GM12873 (cell line): ENCODE data around the gene ATP5ME.

Source experiments
- TF ChIP-seq, protein P1 (sequence below): IDR thresholded peaks from 2 replicates; pipeline ENCODE4 v1.5.1; 2012; ENCODE audit warnings: low read depth, mild to moderate bottlenecking, moderate library complexity, low read length, control low read depth; ENCODE audit not compliant: insufficient read depth; ENCODE audit errors: missing control alignments

The ATP5ME gene

DNA sequence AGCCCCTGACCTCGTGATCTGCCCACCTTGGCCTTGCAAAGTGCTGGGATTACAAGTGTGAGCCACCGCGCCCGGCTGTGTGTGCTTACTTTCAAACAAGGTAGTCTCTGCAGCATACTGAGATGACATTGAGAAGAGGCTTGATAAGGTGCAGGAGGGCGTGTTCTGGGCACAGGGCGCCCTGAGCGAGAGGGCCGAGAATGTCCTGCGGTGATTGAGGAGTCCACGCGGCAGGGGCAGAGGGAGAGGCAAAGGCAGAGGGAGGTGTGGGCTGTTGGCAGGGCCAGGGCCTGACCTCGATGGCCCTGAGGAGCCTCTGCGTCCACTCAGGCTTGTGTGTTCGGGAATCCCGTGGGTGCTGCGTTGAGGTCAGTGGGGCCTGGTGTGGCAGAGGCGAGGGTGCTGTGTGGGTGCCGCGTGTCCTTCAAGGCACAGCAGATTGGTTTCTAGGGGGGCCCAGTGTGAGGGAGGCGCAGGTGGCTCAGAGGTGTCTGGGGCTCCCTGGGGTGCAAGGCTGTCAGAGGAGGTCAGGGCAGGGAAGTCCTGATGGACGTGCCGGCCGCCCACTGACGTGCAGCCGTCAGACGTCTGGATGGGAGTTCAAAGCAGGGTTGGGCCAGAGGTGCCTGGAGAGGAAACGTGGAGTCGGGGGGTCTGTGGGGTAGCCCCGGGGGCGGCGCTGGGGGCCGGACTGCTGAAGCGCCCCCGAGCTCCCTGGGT lies 43.7 kb upstream of the ATP5ME start:
- TF ChIP-seq, protein P1, sequence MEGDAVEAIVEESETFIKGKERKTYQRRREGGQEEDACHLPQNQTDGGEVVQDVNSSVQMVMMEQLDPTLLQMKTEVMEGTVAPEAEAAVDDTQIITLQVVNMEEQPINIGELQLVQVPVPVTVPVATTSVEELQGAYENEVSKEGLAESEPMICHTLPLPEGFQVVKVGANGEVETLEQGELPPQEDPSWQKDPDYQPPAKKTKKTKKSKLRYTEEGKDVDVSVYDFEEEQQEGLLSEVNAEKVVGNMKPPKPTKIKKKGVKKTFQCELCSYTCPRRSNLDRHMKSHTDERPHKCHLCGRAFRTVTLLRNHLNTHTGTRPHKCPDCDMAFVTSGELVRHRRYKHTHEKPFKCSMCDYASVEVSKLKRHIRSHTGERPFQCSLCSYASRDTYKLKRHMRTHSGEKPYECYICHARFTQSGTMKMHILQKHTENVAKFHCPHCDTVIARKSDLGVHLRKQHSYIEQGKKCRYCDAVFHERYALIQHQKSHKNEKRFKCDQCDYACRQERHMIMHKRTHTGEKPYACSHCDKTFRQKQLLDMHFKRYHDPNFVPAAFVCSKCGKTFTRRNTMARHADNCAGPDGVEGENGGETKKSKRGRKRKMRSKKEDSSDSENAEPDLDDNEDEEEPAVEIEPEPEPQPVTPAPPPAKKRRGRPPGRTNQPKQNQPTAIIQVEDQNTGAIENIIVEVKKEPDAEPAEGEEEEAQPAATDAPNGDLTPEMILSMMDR: no peak

DNA sequence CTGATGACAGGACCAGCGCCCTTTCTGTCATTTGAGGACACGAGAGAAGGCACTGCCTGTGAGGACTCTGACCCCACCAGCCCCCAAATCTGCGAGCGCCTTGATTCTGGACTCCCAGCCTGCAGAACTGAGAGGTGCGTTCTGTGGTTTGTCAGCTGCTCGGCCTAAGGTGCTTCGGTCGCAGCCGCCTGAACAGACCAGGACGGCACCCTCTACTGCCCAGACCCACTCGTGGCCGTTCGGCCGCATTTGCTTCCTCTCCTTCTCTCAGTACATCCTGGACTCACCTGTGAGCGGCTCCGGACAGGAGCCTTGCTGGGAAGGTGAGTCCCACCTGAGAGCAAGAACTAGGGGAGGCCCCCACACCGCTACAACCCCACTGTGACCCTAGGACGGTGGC lies 40.0 kb upstream of the ATP5ME start:
- TF ChIP-seq, protein P1: no peak

DNA sequence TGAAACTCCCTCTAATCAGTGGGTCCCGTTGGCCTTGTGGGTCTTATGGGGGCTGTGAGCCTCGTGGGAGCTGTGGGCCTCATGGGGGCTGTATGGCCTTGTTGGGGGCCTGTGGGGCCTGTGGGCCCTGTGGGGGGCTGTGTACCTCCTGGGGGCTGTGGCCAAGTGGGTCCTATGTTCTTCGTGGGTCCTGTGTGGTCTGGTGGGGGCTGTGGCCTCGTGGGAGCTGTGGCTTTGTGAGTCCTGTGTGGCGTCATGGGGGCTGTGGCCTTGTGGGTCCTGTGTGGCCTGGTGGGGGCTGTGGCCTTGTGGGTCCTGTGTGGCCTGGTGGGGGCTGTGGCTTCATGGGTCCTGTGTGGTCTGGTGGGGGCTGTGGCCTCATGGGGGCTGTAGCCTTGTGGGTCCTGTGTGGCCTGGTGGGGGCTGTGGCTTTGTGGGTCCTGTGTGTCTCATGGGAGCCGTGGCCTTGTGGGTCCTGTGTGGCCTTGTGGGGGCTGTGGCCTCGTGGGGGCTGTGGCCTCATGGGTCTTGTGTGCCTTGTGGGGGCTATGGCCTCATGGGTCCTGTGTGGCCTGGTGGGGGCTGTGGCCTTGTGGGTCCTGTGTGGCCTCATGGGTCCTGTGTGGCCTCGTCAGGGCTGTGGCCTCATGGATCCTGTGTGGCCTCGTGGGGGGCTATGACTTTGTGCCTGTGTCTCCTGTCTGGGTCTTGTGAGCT lies 39.0 kb upstream of the ATP5ME start:
- TF ChIP-seq, protein P1: no peak

DNA sequence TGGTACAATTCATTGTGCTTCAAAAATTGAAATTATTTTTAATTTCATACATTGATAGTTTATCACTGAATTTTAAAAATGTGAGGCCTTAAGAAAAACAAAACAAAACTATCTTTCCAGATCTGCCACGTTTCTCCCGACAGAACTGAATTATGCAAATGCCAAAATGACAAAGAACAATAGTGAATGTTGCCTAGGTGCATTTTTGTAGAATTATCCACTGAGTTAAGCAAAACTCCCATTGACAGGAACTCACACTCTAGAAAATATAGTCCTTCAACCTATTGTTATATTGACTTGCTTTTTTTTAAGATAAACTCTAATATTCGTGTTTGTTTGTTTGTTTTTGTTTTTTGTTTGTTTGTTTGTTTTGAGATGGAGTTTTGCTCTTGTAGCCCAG lies 38.0 kb upstream of the ATP5ME start:
- TF ChIP-seq, protein P1: no peak

DNA sequence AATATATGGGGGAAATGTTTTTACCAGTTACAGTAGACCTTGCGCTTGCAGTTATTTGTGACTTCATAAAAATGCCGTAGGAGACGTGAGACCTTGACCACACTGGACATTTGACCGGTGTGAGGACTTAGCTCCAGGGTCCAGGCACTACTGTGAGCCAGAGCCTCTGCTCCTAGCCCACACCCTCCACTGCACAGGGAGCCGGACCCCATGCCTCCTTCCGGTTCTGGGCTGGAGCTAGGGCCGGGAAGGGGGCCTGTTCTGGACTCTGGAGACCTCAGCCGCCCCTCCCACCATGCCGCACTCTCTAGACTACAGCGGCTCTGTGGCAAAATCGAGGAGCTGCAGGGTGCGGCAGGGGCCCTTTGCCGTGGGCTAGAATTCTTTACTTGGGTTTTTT lies 36.8 kb upstream of the ATP5ME start:
- TF ChIP-seq, protein P1: no peak

DNA sequence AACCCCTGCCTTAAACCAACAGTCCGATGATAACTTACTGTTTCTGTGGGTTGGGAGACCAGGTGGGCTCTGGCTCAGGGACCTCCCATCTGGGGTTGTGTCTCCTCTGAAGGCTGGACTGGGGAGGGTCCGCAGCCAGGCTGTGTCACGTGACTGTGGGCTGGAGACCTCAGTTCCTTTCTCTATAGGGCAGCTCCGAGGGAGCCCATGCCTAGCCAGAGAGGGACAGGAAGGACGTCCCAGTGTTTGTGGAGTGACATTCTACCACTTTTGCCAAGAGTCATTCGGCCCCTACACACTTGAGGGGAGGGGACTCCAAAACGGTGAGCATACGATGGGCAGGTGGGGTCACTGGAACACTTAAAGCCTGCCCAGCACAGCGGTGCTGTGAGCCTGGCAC lies 36.0 kb upstream of the ATP5ME start:
- TF ChIP-seq, protein P1: no peak

DNA sequence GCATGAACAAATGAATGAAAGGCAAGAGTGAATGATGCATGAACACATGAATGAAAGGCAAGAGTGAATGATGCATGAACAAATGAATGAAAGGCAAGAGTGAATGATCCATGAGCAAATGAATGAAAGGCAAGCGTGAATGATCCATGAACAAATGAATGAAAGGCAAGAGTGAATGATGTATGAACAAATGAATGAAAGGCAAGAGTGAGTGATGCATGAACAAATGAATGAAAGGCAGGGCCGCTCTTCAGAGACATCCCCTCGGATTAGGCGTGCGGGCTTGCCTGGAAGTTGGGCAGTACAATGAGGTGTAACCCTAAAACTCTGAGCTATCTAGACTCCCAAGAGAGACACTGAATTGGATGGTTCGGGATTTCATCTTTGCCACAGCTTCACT lies 35.3 kb upstream of the ATP5ME start:
- TF ChIP-seq, protein P1: no peak
